KMS-11 (cell line): ENCODE results near the gene SP6.

ENCODE experiments used
- H2AFZ ChIP-seq: fragments of 200-600 bp; sonication (generic); 2 replicates; pipeline ENCODE4 v1.6.1; 2016; ENCODE audit warnings: antibody characterized with exemption, mixed run types, low read depth
- H3K27ac ChIP-seq: fragments of 200-600 bp; sonication (generic); 2 replicates; pipeline ENCODE4 v1.6.1; 2016; ENCODE audit warnings: mild to moderate bottlenecking, mixed run types
- H3K27me3 ChIP-seq: fragments of 200-600 bp; sonication (generic); 2 replicates; pipeline ENCODE4 v1.6.1; 2017; ENCODE audit warnings: mild to moderate bottlenecking, low read depth, mixed run types, moderate library complexity; ENCODE audit not compliant: insufficient read depth
- H3K36me3 ChIP-seq: fragments of 200-600 bp; sonication (generic); 2 replicates; pipeline ENCODE4 v1.6.1; 2017; ENCODE audit warnings: mild to moderate bottlenecking, mixed run types; ENCODE audit not compliant: insufficient read depth
- H3K4me1 ChIP-seq: fragments of 200-600 bp; sonication (generic); 2 replicates; pipeline ENCODE4 v1.6.1; 2016; ENCODE audit warnings: mild to moderate bottlenecking, low read depth, mixed run types; ENCODE audit not compliant: poor library complexity, severe bottlenecking
- H3K4me2 ChIP-seq: fragments of 200-600 bp; sonication (generic); 2 replicates; pipeline ENCODE4 v1.7.0; 2016; ENCODE audit warnings: mild to moderate bottlenecking, mixed run types
- H3K4me3 ChIP-seq: fragments of 200-600 bp; sonication (generic); IDR thresholded peaks from 2 replicates; pipeline ENCODE4 v1.6.1; 2017; ENCODE audit warnings: low read depth, low read length, mixed read lengths; ENCODE audit not compliant: insufficient read depth
- H3K79me2 ChIP-seq: fragments of 200-600 bp; sonication (generic); 2 replicates; pipeline ENCODE4 v1.6.1; 2016; ENCODE audit warnings: low read depth, mixed run types; ENCODE audit not compliant: insufficient read depth
- H3K9ac ChIP-seq: fragments of 200-600 bp; sonication (generic); 2 replicates; pipeline ENCODE4 v1.6.1; 2016; ENCODE audit warnings: mild to moderate bottlenecking, mixed run types
- H4K20me1 ChIP-seq: fragments of 200-600 bp; sonication (generic); 2 replicates; pipeline ENCODE4 v1.6.1; 2016; ENCODE audit warnings: mild to moderate bottlenecking, mixed run types; ENCODE audit not compliant: insufficient read depth
- CTCF ChIP-seq: fragments of 200-600 bp; sonication (generic); conservative IDR thresholded peaks from 2 replicates; pipeline ENCODE4 v1.6.1; 2017; ENCODE audit warnings: low read depth, mild to moderate bottlenecking, antibody characterized with exemption, low read length, moderate library complexity, mixed read lengths

SP6 gene

DNA sequence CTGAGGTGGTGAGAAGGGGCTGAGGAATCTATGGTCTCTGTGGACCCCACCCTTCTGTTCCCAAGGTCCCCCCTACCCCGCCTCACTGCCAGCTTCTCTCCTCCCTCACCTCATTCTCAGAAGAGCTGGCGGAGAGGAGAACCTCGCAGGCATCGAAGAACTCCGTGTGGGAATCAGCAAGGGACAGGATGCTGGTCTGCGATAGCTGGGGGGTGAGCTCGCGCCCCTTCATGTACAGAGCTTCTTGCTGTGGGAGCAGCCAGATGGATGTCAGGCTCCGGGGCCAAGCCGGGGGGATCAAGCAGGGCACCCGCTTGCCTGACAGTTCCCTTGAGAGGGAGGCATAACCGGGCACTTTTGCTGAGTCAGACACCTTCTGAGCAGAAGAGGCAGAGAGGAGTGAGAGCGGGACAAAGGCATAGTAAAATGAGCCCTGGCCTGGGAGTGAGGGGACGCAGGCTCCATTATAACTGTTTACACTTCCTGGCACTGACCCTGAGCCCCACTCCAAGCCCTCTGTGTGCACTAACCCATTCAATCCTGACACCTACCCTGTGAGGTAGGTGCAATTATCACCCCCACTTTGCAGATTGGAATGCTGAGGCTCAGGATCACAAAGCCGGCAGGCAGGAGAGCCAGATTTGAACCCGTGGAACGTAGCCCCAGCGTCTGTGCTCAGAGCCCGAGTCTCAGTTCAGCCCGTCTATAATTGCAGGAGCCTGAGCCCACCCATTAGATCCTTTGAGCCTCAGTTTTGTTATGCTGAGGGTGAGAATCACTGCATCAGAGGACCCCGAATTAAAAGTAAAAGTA, 35.7 kb downstream of the SP6 start:
- TF ChIP-seq CTCF: no peak

GRCh38 chr17:47813512-47814031, 37.4 kb downstream of the SP6 start:
- Histone ChIP-seq H3K4me2 (no peak overlapping the region), H3K36me3 (no peaks in the 10 kb centered on the region), H3K9ac (no peak overlapping the region), H3K4me3 (no peak overlapping the region), H2AFZ (no peak overlapping the region), H4K20me1 (no peaks in the 10 kb centered on the region), H3K79me2 (no peaks in the 10 kb centered on the region), H3K27ac (no peak overlapping the region), H3K4me1 (peaks cover 4% of the 10 kb centered on the region), H3K27me3 (no peaks in the 10 kb centered on the region)
- no peak for TF ChIP-seq CTCF

More for the DNA sequence above, 35.7 kb downstream of the SP6 start:
- Histone ChIP-seq H3K4me2 (no peak overlapping the region), H2AFZ (no peak overlapping the region), H3K79me2 (no peaks in the 10 kb centered on the region), H3K9ac (no peak overlapping the region), H3K27ac (no peak overlapping the region), H3K4me3 (no peak overlapping the region), H3K36me3 (no peaks in the 10 kb centered on the region), H3K4me1 (peaks cover under 1% of the 10 kb centered on the region), H4K20me1 (no peaks in the 10 kb centered on the region), H3K27me3 (no peaks in the 10 kb centered on the region)

- TF ChIP-seq CTCF: no peak
- Histone ChIP-seq H3K36me3 (no peaks in the 10 kb centered on the region), H3K9ac (no peak overlapping the region), H4K20me1 (no peaks in the 10 kb centered on the region), H3K4me3 (no peak overlapping the region), H3K79me2 (no peaks in the 10 kb centered on the region), H3K27ac (no peak overlapping the region), H3K27me3 (no peaks in the 10 kb centered on the region), H3K4me2 (no peak overlapping the region), H2AFZ (no peak overlapping the region), H3K4me1 (peaks cover 4% of the 10 kb centered on the region)
These were observed 37.9 kb downstream of the SP6 start for GRCh38 chr17:47813077-47813476.

DNA sequence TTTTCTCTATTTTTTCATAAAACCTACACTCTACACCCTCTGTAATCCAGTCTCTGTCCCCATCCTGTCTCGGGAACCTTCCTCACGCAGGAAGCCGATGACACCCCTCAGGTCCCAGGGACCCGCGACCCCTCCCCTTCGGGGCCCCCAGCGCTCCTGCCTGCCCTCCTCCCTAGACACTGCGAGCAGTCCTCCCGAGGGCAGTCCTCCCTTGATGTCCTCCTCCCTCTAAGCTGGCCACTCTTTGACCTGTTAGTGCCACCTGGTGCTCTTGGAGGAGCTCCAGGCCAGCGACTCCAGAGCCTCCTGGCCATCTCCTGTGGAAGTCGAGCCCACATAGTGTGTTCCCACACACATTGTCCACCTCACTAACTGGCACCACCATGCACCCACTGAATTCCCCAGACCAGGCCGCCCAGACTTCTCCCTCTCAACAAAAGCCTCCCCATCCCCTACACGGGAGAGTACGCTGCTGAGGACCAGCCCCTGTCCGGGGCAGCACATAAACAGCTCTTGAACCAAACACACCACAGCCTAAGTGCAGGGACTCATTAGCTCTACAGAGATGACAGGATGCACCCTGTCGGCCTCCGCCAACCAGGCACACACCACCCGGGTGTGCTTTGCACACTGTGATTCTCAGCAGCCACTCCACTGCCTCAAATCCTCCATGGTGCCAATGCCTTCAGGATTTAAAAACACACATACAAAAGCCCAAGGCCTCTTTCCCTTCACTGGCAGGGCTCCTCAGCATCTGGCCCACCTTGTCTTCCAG, 38.6 kb downstream of the SP6 start:
- Histone ChIP-seq H3K4me1 (peaks cover 4% of the 10 kb centered on the region), H3K4me2 (no peak overlapping the region), H3K27ac (no peak overlapping the region), H3K27me3 (0 out of 2 replicates have a peak, but pooled peaks cover 2% of the 10 kb centered on the region), H3K79me2 (no peaks in the 10 kb centered on the region), H3K4me3 (no peak overlapping the region), H4K20me1 (no peaks in the 10 kb centered on the region), H2AFZ (no peak overlapping the region), H3K36me3 (no peaks in the 10 kb centered on the region), H3K9ac (no peak overlapping the region)
- no peak for TF ChIP-seq CTCF
